NCI-H2196 treated with DMSO at 0.1 percent for 48 hours (cell line): Measurements from ENCODE around the gene SDS.

Source experiments
- DNase-seq: peaks from one replicate; lab custom pipeline; 2025; ENCODE audit not compliant: unreplicated experiment; lab: John Stamatoyannopoulos, UW

The SDS gene

DNA sequence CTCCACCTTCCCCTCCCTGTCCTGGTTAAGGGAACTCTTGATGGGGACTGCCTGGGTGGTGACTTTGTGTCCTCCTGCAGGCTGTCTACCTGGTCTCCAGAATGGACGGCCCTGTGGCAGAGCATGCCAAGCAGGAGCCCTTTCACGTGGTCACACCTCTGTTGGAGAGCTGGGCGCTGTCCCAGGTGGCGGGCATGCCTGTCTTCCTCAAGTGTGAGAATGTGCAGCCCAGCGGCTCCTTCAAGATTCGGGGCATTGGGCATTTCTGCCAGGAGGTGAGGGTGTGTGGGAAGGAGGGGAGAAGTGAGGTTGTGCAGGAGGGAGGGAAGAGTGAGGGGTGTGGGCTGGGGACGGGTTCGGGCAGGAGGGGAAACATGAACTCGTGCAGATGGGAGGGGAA is 24.2 kb upstream of the SDS start:
- no peak for DNase-seq

DNA sequence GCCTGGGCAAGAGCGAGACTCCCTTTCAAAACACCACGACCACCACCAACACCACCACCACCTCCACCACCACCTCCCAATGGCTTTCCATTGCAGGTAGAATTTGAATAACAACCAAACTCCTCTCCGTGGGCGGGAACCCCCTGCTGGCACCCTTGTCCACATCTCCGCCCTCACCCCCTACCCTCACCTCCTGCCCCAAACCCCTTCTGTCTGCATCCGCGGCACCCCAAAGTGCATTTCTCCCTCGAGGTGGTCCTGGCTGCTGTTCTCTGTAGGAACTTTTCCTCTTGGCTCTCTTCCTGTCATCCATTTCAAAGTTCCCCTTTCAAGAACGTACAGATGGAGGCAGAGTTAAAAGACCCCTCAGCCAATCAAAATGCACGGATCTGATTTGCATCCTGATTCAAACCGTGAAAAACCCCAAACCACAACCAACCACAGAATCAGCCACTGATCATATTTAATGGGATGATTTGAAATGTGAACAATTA is 22.3 kb upstream of the SDS start:
- DNase-seq: no peak

DNA sequence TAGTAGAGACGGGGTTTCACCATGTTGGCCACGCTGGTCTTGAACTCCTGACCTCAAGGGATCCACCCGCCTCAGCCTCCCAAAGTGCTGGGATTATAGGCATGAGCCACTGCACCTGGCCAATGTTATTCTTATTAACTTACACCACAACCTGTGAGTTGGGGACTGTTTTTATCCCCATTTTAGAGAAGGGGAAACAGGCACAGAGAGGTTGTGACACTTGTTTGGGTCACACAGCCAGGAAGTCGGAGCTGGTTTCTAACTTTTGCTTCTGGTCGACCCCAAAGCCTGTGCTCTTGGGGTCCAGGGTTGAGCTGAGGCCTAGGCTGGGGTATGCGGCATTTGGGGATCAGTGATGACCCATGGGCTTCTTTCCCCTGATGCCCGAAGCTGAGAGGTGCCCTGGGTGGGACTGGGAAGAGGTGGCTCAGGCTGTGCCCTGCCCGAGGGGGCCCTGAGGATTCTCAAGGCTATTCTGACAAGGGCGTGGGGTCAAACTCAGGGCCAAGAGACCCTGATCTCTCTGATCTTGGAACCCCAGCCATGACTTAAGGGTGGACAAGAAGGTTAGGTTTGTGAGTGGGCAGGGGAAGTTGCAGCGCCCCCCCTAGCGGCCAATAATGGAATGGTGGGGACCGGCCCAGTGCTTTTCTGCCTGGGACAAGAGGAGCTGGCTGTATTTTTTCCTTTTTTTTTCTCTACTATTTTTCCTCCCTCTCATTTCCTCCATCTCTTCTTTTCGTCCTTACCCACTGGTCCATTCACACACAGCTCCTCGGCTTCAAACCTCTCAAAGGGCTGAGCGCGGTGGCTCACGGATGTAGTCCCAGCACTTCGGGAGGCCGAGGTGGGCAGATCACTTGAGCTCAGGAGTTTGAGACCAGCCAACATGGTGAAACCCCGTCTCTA is 21.5 kb upstream of the SDS start:
- DNase-seq: peak; percentile 10

DNA sequence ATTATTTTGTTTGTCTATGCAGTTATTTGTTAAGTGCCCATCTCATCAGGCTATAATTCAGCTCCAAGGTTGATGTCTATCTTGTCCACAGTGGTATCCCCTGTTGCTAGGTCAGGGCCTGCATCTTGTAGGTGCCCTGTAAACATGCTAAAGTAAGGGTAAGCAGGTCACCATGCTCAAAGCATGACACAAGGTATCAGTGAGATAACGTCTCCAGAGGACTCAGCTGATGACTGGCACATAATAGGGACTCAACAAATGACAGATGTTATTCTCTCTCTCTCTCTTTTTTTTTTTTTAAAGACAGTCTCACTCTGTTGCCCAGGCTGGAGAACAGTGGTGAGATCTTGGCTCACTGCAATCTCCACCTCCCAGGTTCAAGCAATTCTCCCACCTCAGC is 20.8 kb upstream of the SDS start:
- no peak for DNase-seq

DNA sequence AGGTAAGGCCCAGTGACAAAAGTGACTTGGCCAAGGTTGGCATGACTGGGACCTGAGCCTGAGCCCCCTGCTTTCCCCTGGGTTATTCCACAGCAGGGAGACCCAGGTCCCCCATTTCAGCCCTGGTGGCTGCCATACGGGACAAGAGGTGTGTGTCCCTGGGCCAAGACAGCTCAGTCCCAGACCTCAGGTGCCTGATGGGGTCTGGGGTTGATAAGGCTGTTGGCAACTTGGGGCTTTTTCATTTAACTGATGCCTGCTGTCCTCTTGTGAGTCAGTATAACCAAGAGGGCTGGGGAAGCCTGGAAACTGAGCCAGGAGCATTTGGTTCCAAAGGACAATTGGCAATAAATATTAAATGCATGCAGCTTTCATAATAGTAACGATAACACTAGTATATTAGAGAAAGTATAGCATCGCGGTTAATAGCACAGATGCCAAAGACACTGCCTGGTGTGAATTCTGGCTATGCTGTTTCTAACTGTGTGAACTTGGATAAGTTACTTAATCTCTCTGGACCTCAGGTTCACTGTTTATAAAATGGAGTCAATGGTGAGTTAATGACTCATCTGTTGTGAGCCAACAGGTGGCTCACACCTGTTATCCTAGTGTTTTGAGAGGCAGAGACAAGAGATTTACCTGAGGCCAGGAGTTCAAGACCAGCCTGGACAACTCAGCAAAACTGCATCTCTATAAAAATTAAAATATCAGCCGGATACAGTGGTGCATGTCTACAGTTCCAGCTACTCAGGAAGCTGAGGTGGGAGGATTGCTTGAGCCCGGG is 19.4 kb upstream of the SDS start:
- DNase-seq: no peak

DNA sequence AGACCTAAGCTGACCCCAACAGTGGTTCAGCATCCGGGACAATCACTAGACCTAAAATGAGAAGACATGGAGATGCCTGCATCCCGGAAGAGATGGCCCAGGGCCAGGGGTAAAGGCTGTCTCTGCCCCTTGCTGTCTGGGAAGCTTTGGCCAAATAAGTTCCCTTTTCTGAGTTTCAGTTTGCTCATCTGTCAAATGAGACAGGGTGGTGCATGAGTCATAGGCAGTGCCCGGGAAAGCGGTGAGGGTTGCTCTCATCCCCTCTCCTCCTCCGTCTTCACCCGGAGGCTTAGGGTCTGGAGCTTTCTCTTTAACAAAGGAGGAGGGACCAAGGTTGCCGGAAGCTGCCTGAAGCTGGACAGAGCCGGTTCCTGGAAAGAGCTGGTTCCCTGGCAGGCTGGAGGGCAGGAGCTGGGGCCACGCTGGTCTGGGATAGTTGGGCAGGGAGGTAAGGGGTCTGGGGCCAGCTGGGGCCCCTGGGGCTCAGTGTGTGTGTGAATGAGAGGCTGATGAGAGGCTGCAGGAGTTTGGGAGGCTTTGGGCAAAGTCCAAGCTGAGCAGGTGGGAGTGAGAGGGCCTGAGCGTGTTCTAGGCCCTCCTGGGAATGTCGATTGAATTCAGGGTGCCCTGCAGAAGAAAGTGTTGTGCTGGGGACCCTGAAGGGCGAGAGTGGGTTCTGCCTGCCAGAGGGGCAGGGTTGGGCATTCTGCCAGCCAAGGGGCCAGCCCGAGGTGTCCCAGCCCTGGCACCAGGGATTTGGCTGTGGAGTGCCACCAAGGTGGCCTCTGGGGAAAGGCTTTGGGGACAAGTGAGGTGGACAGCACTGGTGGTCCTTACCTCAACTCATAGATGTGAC is 18.6 kb upstream of the SDS start, which contains the start of gene SDSL:
SDSL (plus strand) TSS at position 351 of the 856 bp plus-strand sequence. CDS start 5,603 bp downstream, outside the sequence.
- peak; percentile 78 for DNase-seq

DNA sequence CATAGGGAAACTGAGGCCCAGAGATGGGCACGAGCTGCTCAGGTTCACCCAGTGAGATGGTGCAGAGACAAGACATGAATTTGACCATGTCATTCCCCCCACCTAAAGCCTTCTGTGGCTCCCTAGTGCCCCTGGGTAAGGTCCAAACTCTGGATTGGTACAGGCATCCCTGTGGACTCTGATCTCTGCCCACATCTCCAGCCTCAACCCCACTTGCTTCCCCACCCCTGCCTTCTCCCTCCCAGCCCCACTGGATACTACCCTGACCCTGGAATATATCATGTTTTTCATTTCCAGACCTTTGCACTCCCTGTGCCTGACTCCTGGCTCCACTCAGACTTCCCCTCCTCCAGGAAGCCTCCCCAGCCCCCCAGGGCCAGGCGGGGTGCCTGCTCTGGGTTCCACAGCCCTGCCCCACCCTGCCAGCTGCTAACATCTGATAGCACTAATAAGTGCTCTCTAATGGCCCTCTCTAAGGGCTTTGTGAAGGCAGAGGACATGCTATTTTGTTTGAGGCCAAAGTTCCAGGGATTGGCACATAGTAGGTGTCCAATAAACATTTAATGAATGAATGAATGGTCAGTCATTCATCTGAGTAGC is 17.4 kb upstream of the SDS start:
- no peak for DNase-seq

DNA sequence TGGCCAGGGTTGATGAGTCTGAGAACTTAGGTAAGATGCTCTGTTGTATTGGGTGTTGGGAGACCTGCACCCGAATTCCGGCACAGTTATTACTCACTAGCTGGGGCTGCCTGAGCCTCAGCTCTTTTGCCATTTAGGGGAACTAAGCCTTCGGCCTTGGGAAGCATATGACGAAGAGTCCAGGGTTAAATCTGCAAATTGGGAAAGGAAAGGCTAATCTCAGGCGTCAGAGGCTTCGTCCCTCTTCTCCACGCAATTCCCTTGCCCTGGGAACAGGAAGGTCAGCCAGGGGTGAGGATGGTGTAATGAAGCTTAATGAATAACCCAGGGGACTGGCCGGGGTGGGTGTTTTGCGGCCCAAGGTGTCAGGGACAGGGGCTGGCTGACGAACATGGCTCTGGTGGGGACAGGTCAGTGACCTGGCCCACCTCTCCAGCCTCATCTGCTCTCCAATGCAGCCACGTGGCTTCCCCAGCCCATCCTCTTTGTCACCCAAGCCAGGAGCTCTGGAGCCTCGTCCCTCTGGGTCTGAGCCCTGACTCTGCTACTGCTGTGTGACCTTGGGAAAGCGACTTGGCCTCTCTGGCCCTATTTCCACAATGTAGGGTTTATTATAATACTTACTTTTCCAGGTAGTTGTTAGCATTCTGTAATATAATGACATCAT is 14.7 kb upstream of the SDS start:
- no peak for DNase-seq

DNA sequence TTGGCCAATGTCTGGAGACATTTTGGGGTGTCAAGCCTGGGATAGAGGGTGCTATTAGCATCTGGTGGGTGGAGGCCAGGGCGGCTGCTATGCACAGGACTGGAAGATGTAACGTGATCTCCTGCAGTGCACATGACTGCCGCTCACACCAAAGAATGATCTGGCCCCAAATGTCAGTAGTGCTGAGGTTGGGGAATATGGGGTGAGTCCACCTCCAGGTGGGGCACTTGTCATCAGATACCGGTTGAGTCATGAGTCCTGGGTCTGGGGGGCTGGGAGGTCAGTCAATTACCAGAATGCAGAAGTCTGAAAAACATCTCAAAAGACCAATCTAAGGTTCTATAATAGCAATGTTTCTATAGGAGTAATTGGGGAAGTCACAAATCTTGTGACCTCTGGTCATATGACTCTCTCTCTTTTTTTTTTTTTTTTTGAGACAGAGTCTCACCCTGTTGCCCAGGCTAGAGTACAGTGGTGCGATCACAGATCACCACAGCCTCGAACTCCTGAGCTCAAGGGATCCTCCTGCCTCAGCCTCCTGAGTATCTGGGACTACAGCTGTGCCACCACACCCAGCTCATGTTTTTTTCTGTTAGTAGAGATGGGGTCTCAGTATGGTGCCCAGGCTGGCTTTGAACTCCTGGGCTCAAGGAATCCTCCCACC is 12.5 kb upstream of the SDS start:
- DNase-seq: no peak

DNA sequence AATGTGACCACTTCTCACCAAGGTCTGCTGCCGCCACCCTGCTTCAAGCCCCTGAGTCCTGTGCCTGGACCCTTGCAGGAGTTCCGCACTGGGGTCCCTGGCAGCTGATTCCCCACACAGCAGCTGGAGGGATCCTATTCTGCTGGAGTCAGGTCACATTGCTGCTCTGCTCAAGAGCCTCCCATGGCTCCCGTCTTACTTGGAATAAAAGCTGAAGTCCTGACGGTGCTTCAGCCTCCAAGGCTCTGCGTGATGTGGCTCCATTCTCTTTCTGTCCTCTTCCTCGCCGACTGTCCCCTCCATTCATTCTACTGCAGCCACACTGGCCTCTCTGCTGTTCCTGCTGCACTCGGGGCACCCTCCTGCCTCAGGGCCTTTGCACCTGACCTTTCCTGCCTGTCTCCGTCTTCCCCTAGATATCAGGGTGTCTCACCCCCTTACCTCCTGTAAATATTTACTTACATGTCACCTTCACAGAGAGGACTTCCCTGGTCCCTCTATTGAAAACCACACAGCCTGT is 10.9 kb upstream of the SDS start:
- no peak for DNase-seq

DNA sequence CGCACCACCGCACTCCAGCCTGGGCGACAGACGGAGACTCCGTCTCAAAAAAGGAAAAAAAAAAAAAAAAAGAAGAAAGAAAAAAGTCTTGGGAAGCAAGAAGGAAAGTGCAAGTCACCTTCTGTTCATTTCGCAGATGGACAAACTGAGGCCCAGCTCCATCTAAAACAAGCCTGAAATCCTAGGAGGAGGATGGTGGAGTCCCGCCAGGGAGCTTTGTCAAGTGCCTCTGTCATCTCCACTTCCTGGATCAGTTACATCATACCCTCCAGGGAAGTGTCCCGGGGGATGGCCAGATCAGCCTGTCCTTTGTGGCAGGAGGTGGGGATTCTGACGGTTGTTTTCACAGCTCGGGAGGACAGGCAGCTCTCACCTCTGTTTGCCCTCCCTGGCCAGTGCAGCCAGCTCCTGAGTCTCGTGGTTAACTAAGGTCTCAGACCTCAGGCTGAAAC is 9.8 kb upstream of the SDS start:
- DNase-seq: no peak

DNA sequence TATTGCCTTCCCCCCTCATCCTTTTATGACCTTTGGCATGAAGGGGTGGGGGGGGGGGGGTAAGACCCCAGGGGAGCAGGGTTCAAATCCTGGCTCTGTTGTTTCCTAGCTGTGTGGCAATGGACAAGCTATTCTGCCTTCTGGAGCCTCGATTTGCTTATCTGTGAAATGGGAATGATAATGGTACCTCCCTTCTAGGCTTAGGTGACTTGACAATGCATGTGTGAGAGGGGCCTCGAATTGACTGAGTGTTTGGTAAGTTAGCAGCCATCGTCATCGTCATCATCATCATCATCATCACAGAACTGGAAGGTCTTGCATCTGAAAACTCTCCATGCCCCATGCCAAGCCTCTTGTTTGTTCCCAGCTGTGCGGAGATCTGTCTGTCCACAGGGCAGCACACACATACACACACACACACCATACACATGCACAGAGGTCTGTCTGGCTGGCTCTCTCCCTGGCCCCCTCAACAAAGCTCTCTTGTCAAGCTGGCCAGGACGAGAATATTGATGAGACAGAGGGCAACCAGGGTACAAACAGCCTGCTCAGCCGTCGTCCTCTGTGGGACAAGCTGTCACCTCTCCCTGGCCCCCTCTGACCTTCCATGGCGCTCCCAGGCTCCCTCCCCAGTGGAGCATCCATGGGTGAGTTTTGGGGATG is 5.9 kb upstream of the SDS start:
- DNase-seq: no peak

DNA sequence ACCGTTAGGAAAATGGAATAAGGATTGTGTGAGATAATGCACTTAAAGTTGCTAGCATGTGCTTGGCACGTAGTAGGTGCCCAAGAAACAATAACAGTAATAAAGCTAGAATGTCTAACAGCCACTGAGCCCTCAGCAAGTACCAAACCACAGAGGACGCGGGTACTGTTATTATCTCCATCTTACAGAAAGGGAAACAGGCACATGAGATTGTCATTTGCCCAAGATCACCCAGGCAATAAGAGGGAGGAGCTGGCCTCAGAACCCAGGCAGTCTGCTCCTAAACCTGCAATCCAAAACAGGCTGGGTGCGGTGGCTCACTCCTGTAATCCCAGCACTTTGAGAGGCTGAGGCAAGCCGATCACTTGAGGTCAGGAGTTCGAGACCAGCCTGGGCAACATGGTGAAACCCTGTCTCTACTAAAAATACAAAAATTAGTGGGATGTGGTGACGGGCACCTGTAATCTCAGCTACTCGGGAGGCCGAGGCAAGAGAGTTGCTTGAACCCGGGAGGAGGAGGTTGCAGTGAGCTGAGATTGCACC is 5.1 kb upstream of the SDS start:
- no peak for DNase-seq

DNA sequence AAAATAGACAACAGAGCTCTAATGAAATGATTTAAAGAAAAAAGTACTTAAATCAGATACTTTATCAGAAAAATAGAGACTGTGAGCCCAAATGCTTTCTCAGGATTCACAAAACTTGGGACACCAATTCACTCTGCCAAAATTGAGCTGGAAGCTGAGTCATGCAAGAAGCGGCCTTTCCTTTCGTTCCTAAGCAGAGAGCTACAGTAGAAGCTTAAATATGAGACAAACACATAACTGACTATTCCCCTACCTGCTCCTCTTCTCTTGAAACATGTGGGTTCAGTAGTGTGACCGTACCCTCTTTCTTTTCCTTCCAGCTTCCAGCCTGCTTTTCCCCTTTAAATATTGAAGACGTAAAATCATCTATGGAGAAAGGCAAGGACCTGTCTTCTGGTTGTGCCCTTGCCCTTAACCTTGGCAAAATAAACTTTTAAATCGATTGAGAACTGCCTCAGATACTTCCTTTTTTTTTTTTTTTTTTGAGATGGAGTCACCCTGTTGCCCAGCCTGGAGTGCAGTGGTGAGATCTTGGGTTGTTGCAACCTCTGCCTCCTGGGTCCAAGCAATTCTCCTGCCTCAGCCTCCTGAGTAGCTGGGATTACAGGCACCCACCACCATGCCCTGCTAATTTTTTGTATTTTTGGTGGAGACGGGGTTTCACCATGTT is 4.4 kb upstream of the SDS start:
- DNase-seq: no peak

DNA sequence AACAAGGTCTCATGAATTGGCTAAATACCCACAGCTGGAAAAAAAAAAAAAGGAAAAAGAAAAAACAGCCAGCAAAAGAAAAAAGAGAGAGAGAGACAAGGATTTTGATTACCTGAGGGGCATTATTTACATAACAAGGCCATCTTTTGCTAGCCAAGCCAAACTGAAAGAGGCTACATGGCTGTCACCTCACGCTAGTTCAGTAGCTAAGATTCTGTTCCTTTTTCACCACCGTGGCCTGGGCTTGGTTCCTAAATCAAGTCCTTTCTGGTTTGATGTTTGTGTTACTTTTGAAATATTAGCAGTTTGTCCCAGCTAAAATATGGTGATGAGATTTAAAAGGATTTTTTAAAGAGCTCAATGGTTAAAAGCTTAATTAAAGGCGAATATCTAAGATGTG is 2.0 kb upstream of the SDS start:
- DNase-seq: no peak

DNA sequence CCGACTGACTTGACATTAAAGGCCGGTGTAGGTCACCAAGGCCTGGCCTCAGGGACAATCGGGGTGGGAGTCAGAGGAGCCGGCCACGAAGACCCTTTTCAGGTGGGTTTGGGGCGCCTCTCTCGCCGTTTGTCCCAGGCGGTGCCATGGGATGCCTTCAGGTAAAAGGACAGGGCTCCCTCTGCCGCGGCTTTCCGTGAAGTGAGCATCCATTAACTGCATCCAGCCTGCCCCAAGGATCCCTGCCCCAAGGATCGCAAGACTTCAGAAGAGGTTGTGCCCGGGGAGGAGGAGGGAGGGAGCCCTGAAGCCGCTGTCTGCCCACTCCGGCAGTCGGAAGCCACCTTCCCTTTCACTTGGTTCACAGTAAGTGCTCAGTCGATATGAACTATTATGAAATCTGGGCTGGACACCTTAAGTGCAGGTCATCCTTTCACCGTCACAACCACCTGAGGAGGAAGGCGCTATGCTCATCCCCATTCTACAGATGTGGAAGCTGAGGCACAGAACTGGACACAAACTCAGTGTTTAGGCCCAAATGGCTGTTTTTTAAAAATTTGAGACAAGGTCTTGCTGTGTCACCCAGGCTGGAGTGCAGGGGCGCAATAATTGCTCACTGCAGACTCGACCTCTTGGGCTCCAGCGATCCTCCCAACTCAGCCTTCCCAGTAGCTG is 964 bp downstream of the SDS start:
- DNase-seq: no peak
